ENCODE results near the gene PTRHD1.

- TF ChIP-seq CTCF (IDR thresholded peaks at IDR 0.05; ENCODE audit: borderline replicate concordance, extremely low read depth, low read length, poor library complexity, severe bottlenecking) (no peak), EZH2 (IDR thresholded peaks at IDR 0.05; ENCODE audit: borderline replicate concordance, low read depth, low read length, severe bottlenecking) (no peak)
These were observed 683 bp downstream of the PTRHD1 start for GRCh38 chr2:24792542-24792873.

All from DND-41 (cell line).